Stomach (tissue), 8 donors: Measurements from ENCODE around the gene GOLGA8B. TPM values are rescaled to one million over a fixed set of nuclear protein-coding genes. Genes with fewer than 3 reads are reported as not detected.

Experiments
- polyA plus RNA-seq, 3 donors: library from polyadenylated mRNA; stranded (reverse); fragments of 200-250 nt; gene quantifications; one replicate each; pipeline ENCODE4 v1.2.3, GENCODE V29; 2013
- small RNA-seq, 4 donors: library from RNA; depleted of rRNA; stranded (forward); fragments of <200 nt; gene quantifications; one replicate each; pipeline ENCODE3, GENCODE V24; 2016
- total RNA-seq, 5 donors: library from RNA; depleted of rRNA; stranded (reverse); fragments of >200 nt; gene quantifications; one replicate each; pipeline versions ENCODE4 v1.1.0 to v1.2.3, GENCODE V29; 2014 to 2016
- donor health status: healthy with polysubstance abuse.
- donor health status: Bipolar disorder and iron deficiency.
- donor health status: healthy.

GOLGA8B gene
- total and polyA plus RNA-seq, 8 donors: 8.9 to 199 (median 33.3) TPM

Small RNAs within 50 kb of the gene (small RNA-seq; reads per million reads assigned to genes)
- gene RF00425: 0 reads per million in 4 donors

Other genes with a start within 250 kb of the GOLGA8B start
- gene SLC12A6, start 245.9 kb downstream of the GOLGA8B start, total RNA-seq: 10 to 100 TPM in 4 of 5 donors, 1 to 10 TPM in 1; 7.5 to 63.6 (median 22.8) TPM
- gene SLC12A6, start 245.9 kb downstream of the GOLGA8B start, polyA plus RNA-seq: 1 to 10 TPM; 1.4 to 6.0 (median 1.7) TPM
- gene NOP10, start 240.5 kb downstream of the GOLGA8B start, total RNA-seq: 100 to 1,000 TPM in 3 of 5 donors, 10 to 100 TPM in 1, 1 to 10 TPM in 1; 2.9 to 388 (median 118) TPM
- 100 to 1,000 TPM; 268 to 327 (median 313) TPM for gene NOP10, start 240.5 kb downstream of the GOLGA8B start, polyA plus RNA-seq
- gene NUTM1, start 240.3 kb downstream of the GOLGA8B start, total RNA-seq: not detected
- under 1 TPM in 1 of 3 donors, not detected in 2; 0.15 TPM for gene NUTM1, start 240.3 kb downstream of the GOLGA8B start, polyA plus RNA-seq
- 100 to 1,000 TPM in 3 of 5 donors, 10 to 100 TPM in 2; 26.1 to 206 (median 118) TPM for gene LPCAT4, start 216.5 kb downstream of the GOLGA8B start, total RNA-seq
- gene LPCAT4, start 216.5 kb downstream of the GOLGA8B start, polyA plus RNA-seq: 10 to 100 TPM; 11.6 to 62.5 (median 17.6) TPM
- gene GOLGA8A, start 145.8 kb downstream of the GOLGA8B start, total RNA-seq: 10 to 100 TPM; 24.3 to 72.3 (median 39.1) TPM
- 10 to 100 TPM in 1 of 3 donors, 1 to 10 TPM in 2; 4.4 to 31.5 (median 8.2) TPM for gene GOLGA8A, start 145.8 kb downstream of the GOLGA8B start, polyA plus RNA-seq
- gene GJD2, start 171.3 kb upstream of the GOLGA8B start, total RNA-seq: under 1 TPM in 1 of 5 donors, not detected in 4; 0.18 TPM
- gene GJD2, start 171.3 kb upstream of the GOLGA8B start, polyA plus RNA-seq: not detected
- 1 to 10 TPM in 4 of 5 donors, not detected in 1; 1.8 to 9.5 (median 3.5) TPM for gene ACTC1, start 211.9 kb upstream of the GOLGA8B start, total RNA-seq
- gene ACTC1, start 211.9 kb upstream of the GOLGA8B start, polyA plus RNA-seq: 1 to 10 TPM; 3.7 to 8.5 (median 6.0) TPM